Stimulated activated CD8-positive, alpha-beta memory T cell treated with anti-CD3 and anti-CD28 coated beads, Interleukin-15, amount 100 ng/mL, for 4 hours (primary cell): ENCODE data around the gene MGAT5.
"Not testable (repeated sequence)": the region's sequence is repeated elsewhere in the genome, so short reads cannot be mapped to it uniquely, and the experiment has no call there.

Experiments
- DNase-seq, 2 donors: peaks; one replicate each; pipeline ENCODE4 v3.0.0-alpha.2; 2020; ENCODE audit warnings: low read depth in 2 of 2

MGAT5 gene

GRCh38 chr2:134279417-134279816 is 25.5 kb downstream of the MGAT5 start:
- no peak for DNase-seq

DNA sequence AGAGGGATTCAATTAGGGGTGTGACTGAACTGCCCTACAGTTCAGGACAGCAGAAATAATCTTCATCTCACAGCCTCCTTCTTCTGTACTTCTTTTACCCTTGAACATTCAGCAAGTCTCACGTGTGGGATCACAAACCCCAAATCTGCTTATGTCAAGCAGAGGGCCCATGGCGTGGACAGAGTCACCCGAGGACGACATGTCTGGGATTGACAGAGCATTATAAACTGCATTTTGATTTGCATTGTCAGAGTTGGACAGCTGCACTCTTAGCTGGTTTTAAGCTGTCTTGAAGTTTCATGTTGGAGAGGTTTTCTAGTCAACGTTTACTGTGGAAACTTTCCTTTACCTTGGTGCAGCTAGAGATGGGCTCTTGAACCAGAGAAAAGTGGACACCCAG is 26.4 kb downstream of the MGAT5 start:
- no peak for DNase-seq

DNA sequence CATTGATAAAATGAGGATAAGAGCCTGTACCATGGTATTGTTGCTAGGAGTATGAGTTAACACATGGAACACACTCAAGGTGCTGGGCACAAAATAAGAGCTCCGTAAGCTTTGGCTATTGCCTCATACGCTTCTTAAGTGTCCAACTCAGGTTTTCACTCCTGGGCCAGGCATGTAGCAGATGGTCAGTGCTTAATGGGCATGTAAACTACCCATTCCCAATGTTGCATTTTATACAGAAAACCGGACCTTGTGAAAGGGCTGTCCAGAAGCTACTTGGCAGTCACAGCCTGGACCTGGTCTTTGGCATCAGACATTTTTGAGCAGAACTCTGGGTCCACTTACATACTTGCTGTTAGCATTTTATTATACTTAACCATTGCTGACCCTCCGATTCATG is 26.9 kb downstream of the MGAT5 start:
- DNase-seq = no peak

- DNase-seq = no peak
Measured at GRCh38 chr2:134281815-134282419, 28.0 kb downstream of the MGAT5 start.

- no peak for DNase-seq
Measured at GRCh38 chr2:134282629-134283400, 28.9 kb downstream of the MGAT5 start.

- DNase-seq = no peak
Measured at GRCh38 chr2:134283661-134284060, 29.8 kb downstream of the MGAT5 start.

DNA sequence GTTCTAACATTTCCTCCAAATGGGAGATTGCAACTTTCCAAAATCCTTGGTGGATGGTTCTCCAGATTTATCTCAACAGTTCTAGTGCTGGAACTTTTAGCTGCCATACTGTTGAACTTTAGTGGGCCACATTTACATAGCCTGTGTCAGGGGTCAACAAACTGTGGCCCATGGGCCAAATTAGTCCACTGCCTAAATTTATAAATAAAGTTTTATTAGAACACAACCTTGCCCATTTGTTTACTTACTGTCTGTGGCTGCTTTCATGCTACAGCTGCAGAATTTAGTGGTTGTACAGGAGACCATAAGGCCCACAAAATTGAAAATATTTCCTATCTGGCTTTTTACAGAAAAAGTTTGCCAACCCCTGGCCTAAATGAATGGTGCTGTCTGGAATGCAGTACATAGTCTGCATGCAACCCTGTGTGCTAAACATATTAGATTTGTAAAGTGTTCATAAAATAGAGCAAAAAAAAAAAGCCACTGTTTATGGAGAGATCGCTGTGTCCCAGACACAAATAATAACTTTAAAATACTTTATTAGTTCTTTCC is 30.3 kb downstream of the MGAT5 start:
- DNase-seq = no peak

GRCh38 chr2:134287323-134287722 is 33.5 kb downstream of the MGAT5 start:
- DNase-seq = no peak

GRCh38 chr2:134288814-134289213 is 34.9 kb downstream of the MGAT5 start:
- DNase-seq = no peak

DNA sequence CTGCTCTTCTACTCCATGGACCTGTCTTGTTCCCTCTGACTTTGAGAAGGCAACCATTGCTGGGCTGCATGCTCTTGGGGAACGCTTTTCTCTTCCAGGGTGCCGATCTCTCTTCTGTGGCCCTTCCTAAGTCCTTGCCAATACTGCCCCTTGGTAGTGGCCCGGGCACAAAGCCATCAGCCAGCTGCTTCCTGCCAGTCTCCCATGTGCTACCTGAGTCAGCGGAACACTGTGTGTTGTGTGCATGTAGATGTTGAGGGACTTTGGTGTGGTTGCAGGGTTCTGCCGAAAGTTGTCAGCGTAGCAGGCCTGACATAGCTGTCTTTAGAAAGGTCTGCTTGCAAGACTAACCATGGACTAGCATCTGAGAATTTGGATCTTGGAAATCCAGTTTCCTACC is 35.4 kb downstream of the MGAT5 start:
- peak in 1 of 2 donors; percentile 13 for DNase-seq

DNA sequence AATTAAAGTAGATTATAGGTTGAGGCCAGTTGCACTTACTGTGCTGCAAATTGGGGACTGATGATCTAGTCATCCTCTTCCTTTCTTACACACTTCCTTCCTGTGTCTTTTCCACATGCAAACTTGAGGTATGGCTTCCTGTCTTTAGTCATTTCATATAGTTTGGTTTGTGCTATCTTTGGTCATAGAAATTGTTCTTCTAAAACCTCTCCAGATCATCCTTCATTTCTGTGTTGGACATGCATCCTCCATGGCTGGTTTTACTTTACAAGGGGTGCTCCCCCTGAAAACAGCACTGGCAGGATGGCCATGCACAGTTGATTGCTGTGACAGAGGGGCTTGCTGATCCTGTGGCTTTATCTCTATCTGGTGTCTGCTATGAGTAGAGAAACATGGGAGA is 36.5 kb downstream of the MGAT5 start:
- DNase-seq = no peak

GRCh38 chr2:134292514-134292913 is 38.6 kb downstream of the MGAT5 start:
- DNase-seq = no peak

DNA sequence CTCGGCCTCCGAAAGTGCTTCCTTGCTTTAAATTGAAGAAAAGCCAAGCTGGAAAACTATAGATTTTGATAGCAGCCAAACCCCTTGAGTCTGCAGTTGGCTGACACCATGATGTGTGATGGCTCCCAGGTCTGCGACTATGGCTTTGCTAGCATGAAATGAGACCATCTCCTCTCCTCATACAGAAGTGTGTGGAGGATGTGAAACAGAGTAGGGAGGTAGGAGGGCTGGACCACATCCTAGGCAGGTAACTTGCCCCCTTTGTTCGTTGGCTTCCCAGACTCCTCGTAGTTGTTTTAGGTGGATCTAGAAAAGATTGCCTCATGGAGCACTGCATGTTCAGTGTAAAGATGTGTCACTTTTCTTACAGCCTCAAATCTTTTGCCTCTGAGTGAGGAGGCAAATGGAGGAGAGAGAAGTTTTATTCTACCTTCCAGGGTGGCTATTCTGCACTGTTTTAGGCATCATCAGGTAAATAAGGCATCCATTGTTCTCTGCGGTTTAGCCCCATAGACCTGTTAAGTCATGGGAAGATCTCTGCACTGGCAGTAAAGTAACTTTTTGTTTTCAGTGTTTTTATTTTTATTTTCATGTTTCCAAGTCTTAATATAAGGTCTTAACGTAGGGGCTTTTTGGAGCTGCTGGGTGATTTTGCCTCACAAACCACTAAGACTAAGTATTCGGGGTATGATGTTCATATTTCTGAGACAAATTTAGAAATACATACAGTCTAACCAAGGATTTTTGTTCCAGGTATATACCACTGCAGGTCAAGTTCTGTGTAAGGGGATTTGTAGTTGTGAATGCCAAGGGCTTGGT is 40.1 kb downstream of the MGAT5 start:
- DNase-seq = no peak

- DNase-seq = not testable (repeated sequence)
Measured at GRCh38 chr2:134294598-134294997, 40.7 kb downstream of the MGAT5 start.

- DNase-seq = no peak
Measured at GRCh38 chr2:134295441-134295840, 41.6 kb downstream of the MGAT5 start.

- DNase-seq = no peak
Measured at GRCh38 chr2:134296301-134296700, 42.4 kb downstream of the MGAT5 start.

DNA sequence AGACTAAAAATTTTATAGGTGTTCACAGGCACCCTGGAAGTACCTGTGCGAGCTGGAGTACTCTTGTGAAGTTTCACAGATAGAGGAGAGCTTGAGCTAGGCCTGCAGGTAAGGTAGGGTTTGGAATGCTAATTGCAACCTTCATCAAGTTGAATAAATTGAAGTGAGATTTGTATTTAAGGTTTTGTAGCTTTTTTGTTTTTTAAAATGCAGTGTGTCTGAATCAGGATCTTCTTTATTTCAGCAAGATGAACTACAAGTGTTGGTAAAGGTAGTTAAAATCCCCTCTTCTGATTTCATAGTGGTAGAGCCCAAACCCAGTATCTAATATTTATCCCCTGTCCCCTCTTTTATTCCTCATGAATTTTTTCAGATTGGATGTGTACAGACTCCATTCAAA is 45.5 kb downstream of the MGAT5 start:
- DNase-seq = no peak

- no peak for DNase-seq
Measured at GRCh38 chr2:134300585-134300984, 46.7 kb downstream of the MGAT5 start.

DNA sequence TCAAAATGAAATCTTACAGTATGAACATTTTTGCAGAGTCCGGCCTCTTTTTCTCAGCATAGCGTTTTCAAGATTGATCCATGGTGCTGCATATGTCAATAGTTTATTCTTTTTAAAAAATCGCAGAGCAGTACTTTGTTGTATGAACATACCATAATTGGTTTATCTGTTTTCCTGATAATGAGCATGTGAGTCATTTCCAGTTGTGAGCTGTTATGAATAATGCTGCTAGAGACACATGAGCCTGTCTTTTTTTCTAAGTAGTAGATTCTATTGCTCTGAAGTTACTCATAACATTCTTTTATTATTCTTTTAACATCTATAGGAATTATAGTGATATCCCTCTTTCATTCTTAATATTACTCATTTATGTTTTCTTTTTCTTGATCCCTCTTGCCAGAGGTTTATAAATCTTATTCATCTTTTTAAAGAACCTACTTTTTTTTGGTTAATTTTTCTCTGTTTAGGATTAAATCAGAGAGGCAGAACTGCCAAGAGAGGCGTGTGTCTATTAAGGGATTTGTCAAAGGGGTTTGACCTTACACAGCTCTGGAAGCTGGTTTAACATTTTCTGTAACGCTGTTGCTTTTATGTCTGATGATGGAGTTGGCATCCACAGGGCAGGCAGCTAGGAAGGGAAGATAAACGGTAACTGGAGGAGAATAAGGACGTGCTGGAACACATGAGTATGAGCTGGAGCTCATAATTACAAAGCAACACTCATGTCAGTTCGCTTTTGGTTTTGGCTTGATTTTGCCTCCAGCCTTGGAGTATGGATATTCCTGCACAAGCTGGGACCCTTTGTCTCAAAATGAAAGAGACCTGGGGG is 47.4 kb downstream of the MGAT5 start:
- no peak for DNase-seq

DNA sequence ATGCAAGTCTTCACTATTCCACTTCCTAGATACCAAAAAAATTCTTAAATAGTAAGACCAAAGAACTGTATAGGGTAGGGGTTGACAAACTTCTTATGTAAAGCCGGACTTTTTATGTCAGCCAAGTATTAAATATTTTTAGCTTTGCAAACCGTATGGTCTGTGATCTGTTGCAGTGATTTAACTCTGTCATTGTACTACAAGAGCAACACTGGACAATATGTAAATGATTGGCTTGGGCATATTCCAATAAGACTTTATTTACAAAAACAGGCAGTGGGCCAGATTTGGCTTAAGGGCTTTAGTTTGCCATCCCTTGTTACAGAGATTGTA is 48.0 kb downstream of the MGAT5 start:
- no peak for DNase-seq

DNA sequence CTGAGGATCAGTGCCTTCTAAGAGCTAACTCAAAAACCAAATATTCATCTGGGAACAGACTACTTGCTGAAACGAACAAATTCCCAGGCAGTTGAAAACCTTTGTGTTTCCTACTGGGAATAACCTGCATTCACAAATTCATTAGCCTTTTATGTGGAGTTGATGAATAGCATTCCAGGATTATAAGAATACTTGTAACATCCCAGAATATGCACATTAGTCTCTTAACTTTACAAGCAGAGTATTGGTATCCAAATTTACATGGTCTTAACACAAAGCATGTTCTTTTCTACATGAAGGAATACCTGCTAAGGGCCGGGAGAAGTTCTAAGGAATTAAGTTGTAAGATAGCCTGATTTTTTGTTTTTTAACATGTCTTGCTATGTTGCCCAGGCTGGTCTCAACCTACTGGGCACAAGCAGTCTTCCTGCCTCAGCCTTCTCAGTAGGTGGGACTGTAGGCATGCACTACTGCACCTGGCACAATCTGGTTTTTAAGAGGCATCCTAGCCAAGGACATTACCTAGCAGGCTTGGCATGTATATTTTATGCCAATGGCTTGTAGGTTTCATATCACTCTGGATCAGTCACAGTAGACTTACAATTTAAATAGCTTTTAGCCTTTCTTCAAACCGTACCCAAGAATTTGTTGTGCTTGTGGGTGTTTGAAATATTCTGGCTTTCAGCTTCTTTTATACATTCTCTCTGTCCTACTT is 50.7 kb downstream of the MGAT5 start:
- DNase-seq = no peak
